Gastrocnemius medialis (tissue), 4 donors: Measurements from ENCODE around the gene GINS2. TPM values are rescaled to one million over a fixed set of nuclear protein-coding genes. Genes with fewer than 3 reads are reported as not detected.

ENCODE experiments used
- ATAC-seq, 2 donors: fragments of 150-250 bp; one replicate each; pipeline ENCODE4 v1.9.1; 2016
- DNase-seq, 2 donors: peaks; one replicate each; pipeline ENCODE4 v3.0.0-alpha.2; 2019
- H3K27ac ChIP-seq, 4 donors: fragments of 200-600 bp; sonication (generic); 1 replicate in 1 of 4; 2 replicates in 3 of 4; pipeline ENCODE4 v1.5.1; 2016 to 2018; ENCODE audit warnings: mild to moderate bottlenecking in 2 of 4, moderate library complexity in 1 of 4
- H3K27me3 ChIP-seq, 3 donors: fragments of 200-600 bp; sonication (generic) in 2 of 3; 1 replicate in 1 of 3; 2 replicates in 2 of 3; pipeline versions ENCODE4 v1.5.1 to v1.6.0; 2016 to 2019; ENCODE audit warnings: mild to moderate bottlenecking in 1 of 3, moderate library complexity in 1 of 3
- H3K36me3 ChIP-seq, 2 donors: fragments of 200-600 bp; sonication (generic) in 1 of 2; one replicate each; pipeline ENCODE4 v1.5.1; 2017 to 2018
- H3K4me1 ChIP-seq, 2 donors: fragments of 200-600 bp; sonication (generic) in 1 of 2; one replicate each; pipeline ENCODE4 v1.5.1; 2016 to 2017; ENCODE audit warnings: mild to moderate bottlenecking in 2 of 2
- H3K4me3 ChIP-seq, 4 donors: fragments of 200-600 bp; sonication (generic) in 3 of 4; 1 replicate in 1 of 4; 2 replicates in 3 of 4; pipeline ENCODE4 v1.5.1; 2016 to 2019; ENCODE audit warnings: mild to moderate bottlenecking in 2 of 4
- H3K9me3 ChIP-seq, 3 donors: fragments of 200-600 bp; sonication (generic) in 2 of 3; 1 replicate in 1 of 3; 2 replicates in 2 of 3; pipeline ENCODE4 v1.5.1; 2016 to 2019
- POLR2A ChIP-seq, 2 donors: fragments of 450-650 bp; IDR thresholded peaks; one replicate each; pipeline ENCODE4 v1.6.1; 2017; ENCODE audit warnings: antibody characterized with exemption in 2 of 2, mild to moderate bottlenecking in 2 of 2, moderate library complexity in 2 of 2
- in situ Hi-C, 4 donors: fragments of 200-750 bp; cut with MboI; loops; one replicate each; pipeline versions ENCODE4 v1.15.0 to v1.8.0; 2017; ENCODE audit warnings: low sequenced_read_pairs in 4 of 4
- intact Hi-C: fragments of 100-400 bp; cut with DNase I; formaldehyde crosslinking; loops from one replicate; pipeline ENCODE4 v1.15.1; 2023; ENCODE audit warnings: low total_unique reads
- total RNA-seq, 4 donors: library from RNA; depleted of rRNA; stranded (reverse); fragments of >200 nt; gene quantifications; one replicate each; pipeline versions ENCODE4 v1.1.0 to v1.2.3, GENCODE V29; 2016
- TF ChIP-seq, protein P1 (sequence below), 5 experiments: fragments of 450-650 bp in 3 of 5; fragments of 200-600 bp in 2 of 5; sonication (generic) in 2 of 5; IDR thresholded peaks in 4 of 5; conservative IDR thresholded peaks in 1 of 5; 1 replicate in 4 of 5; 2 replicates in 1 of 5; pipeline ENCODE4 v1.5.1; 2016 to 2019; ENCODE audit warnings: antibody characterized with exemption in 5 of 5, mild to moderate bottlenecking in 3 of 5, moderate library complexity in 3 of 5

GINS2 gene
- total RNA-seq, 4 donors from 2014 or later = 0.33 to 1.6 (median 1.6) TPM; not detected in 1

GRCh38 chr16:85649411-85650134 is 39.2 kb downstream of the GINS2 start:
- TF ChIP-seq, protein P1, sequence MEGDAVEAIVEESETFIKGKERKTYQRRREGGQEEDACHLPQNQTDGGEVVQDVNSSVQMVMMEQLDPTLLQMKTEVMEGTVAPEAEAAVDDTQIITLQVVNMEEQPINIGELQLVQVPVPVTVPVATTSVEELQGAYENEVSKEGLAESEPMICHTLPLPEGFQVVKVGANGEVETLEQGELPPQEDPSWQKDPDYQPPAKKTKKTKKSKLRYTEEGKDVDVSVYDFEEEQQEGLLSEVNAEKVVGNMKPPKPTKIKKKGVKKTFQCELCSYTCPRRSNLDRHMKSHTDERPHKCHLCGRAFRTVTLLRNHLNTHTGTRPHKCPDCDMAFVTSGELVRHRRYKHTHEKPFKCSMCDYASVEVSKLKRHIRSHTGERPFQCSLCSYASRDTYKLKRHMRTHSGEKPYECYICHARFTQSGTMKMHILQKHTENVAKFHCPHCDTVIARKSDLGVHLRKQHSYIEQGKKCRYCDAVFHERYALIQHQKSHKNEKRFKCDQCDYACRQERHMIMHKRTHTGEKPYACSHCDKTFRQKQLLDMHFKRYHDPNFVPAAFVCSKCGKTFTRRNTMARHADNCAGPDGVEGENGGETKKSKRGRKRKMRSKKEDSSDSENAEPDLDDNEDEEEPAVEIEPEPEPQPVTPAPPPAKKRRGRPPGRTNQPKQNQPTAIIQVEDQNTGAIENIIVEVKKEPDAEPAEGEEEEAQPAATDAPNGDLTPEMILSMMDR (IDR thresholded peaks at IDR 0.05 in 4 of 5, conservative IDR thresholded peaks at IDR 0.05 in 1 of 5) = no peak
- no peak for TF ChIP-seq POLR2A (IDR thresholded peaks at IDR 0.05)
- in situ Hi-C loops = no loop called here
- no peak for ATAC-seq
- intact Hi-C loops = no loop called here
- Histone ChIP-seq H3K4me3 (no peak overlapping the region), H3K9me3 (no peaks in the 10 kb centered on the region), H3K27me3 (no peaks in the 10 kb centered on the region), H3K36me3 (peaks cover 0 to 9% of the 10 kb centered on the region in 2 donors), H3K27ac (no peak overlapping the region), H3K4me1 (peaks cover 13 to 17% of the 10 kb centered on the region in 2 donors)
- DNase-seq = no peak

- in situ Hi-C loops (no loop called here), intact Hi-C loops (no loop called here)
- peaks cover 0 to 9% of the 10 kb centered on the region in 2 donors for H3K36me3 ChIP-seq
- TF ChIP-seq POLR2A (IDR thresholded peaks at IDR 0.05) = no peak
- TF ChIP-seq, protein P1 (IDR thresholded peaks at IDR 0.05 in 4 of 5, conservative IDR thresholded peaks at IDR 0.05 in 1 of 5) = no peak
- H3K27me3 ChIP-seq = no peaks in the 10 kb centered on the region
- H3K27ac ChIP-seq = no peak overlapping the region
- ATAC-seq = no peak
- no peaks in the 10 kb centered on the region for H3K9me3 ChIP-seq
- no peak for DNase-seq
- peaks cover 13 to 17% of the 10 kb centered on the region in 2 donors for H3K4me1 ChIP-seq
- no peak overlapping the region for H3K4me3 ChIP-seq
Observed at GRCh38 chr16:85648805-85649204, 39.9 kb downstream of the GINS2 start.

GRCh38 chr16:85648070-85648714 is 40.6 kb downstream of the GINS2 start:
- TF ChIP-seq POLR2A (IDR thresholded peaks at IDR 0.05) = no peak
- TF ChIP-seq, protein P1 (IDR thresholded peaks at IDR 0.05 in 4 of 5, conservative IDR thresholded peaks at IDR 0.05 in 1 of 5) = no peak
- intact Hi-C loops = no loop called here
- peaks cover 0 to 9% of the 10 kb centered on the region in 2 donors for H3K36me3 ChIP-seq
- H3K4me1 ChIP-seq = peaks cover 9 to 12% of the 10 kb centered on the region in 2 donors
- no peak overlapping the region for H3K27ac ChIP-seq
- H3K4me3 ChIP-seq = no peak overlapping the region
- H3K27me3 ChIP-seq = no peaks in the 10 kb centered on the region
- ATAC-seq = no peak
- no peaks in the 10 kb centered on the region for H3K9me3 ChIP-seq
- in situ Hi-C loops = no loop called here
- no peak for DNase-seq

DNA sequence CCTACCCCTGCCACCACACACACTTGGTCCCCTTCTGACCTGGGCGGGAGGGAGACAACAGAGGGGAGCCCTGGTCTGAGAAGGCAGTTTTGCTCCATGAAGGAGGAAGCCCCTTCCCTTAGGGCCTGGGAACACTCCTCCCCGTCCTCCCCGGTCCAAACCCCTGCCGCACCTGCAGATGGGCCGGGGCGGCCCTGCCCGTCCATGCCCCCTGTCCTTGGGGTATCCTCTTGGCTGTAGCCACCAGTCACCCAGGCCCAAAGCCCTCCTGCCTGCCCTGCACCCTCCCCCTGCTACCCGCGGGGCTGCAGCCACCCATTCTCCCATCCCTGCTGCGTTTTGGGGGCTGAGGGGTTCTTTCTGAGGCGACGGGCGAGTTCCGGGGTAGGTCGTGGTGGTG is 41.8 kb downstream of the GINS2 start:
- H3K27ac ChIP-seq = no peak overlapping the region
- peaks cover 8 to 13% of the 10 kb centered on the region in 2 donors for H3K4me1 ChIP-seq
- no peaks in the 10 kb centered on the region for H3K9me3 ChIP-seq
- no peaks in the 10 kb centered on the region for H3K27me3 ChIP-seq
- H3K4me3 ChIP-seq = no peak overlapping the region
- TF ChIP-seq POLR2A (IDR thresholded peaks at IDR 0.05) = no peak
- TF ChIP-seq, protein P1 (IDR thresholded peaks at IDR 0.05 in 4 of 5, conservative IDR thresholded peaks at IDR 0.05 in 1 of 5) = no peak
- no peak for DNase-seq
- H3K36me3 ChIP-seq = peaks cover 0 to 9% of the 10 kb centered on the region in 2 donors
- in situ Hi-C loops = no loop called here
- no peak for ATAC-seq
- intact Hi-C loops = no loop called here
